Epidermal melanocyte (primary cell): Measurements from ENCODE around the gene TSFM.

Experiments
- DNase-seq: peaks from one replicate; pipeline ENCODE4 v3.0.0; 2011; ENCODE audit warnings: low spot score; ENCODE audit not compliant: insufficient read length

The TSFM gene

DNA sequence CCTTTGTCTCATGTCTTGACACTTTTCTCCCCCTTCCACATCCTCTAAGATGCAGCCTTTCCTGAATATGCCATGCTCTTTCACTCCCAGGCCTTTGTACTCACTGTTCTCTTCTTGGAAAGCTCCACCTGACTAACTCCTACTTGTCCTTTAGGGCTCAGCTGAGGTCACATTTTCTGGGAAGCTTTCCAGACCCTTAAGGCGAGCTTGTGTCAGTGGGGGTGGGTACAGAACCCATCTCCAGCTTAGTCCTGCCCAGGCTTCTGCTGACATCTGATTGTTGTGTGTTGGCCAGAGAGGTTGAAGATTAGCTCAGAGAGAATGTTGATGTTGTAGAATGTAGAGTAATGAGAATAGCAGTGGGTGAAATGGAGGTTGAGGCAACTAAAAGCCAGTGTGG is 2.9 kb upstream of the TSFM start:
- DNase-seq = no peak

DNA sequence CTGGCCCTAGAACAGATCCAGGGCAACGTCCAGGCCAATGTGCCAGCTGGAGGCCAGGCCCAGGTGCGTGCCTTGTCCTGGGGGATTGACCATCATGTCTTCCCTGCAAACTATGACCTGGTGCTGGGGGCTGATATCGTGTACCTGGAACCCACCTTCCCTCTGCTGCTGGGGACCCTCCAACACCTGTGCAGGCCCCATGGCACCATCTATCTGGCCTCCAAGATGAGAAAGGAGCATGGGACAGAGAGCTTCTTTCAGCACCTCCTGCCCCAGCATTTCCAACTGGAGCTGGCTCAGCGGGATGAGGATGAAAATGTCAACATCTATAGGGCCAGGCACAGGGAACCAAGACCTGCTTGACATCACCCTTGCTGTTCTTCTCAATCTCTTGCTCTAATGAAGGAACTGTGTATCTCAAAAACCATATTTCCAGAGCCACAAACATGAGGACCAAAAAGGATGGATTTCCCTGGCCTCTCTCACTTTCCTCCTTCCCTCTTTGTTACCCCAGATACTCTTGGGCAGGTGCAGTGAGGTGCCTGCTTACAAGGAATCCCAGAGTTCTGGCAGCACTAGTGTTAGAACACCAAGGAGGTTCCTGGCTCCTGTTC is 2.2 kb upstream of the TSFM start:
- no peak for DNase-seq

DNA sequence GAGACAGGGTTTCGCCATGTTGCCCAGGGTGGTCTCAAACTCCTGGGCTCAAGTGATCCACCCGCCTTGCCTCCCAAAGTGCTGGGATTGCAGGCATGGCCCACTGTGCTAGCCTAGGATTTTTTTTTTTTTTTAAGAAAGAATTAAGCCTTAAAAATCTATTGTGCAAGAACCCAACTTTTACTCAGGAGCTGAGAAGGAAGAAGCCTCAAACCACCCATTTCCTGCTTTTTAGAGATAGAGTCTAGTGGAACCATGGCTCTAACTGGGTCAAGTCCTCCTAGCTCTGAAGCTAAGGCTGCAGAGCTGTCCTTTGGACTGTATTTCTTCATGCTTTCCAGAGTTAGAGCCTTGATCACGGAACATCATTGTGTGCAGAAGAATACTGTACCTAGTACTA is 1.3 kb upstream of the TSFM start:
- no peak for DNase-seq

DNA sequence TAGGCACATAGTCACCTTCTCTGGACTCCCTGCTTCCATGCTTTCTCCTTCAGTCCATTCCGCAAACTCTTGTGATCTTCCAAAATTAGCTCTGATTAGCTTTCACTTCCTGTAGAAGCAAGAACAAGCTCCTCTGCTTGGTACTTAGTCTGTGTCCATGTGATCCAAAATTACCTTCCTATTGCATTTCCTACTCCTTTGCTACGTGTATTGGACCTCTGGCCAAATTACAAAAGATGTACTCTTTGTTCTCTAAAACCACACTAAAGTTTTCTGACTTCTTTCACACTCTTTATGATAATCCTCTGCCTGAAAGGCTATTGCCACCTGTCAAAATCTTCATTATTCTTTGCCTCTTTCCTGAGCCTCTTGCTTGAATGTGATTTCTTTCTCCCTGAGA is 786 bp upstream of the TSFM start:
- no peak for DNase-seq

DNA sequence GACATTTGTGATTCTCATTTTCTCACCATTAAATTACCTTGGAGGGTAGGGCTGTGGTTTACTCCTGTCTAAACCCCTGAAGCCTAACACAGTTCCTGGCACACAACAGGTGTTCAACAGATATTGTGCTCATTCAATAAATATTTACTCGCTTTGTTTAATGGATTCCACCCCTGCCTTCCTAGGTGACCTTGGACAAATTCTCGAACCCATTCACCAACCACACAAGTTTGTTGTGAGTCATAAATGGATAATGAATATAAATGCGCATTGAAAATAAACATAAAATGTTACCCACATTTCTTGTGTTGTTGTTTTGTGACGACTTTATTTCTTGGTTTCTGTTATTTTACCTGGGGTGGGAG is 362 bp upstream of the TSFM start:
- DNase-seq = no peak

DNA sequence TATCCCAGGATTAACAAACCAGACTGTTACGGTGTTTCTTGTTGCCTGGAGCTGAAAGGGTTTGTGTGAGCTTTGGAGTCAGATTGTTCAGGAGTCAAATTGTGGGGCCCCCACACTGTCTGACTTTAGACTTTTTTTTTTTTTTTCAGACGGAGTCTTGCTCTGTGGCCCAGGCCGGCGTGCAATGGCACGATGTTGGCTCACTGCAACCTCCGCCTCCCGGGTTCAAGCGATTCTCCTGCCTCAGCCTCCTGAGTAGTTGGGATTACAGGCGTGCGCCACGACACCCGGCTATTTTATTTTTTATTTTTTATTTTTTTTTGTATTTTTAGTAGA is 847 bp downstream of the TSFM start:
- DNase-seq = no peak

DNA sequence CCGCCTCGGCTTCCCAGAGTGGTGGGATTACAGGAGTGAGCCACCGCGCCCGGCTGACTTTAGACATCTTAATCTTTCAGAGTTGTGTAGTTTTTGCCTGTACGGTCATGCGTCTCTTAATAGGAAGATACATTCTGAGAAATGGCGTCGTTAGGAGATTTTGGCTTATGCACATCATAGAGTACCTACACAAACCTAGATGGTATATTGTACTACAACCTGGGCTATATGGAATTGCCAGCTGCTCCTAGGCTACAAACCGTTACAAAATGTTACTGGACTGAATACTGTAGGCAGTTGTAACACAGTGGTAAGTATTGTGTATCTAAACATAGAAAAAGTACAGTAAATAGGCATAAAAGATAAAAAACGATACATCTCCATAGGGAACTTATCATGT is 1.3 kb downstream of the TSFM start:
- DNase-seq = no peak

DNA sequence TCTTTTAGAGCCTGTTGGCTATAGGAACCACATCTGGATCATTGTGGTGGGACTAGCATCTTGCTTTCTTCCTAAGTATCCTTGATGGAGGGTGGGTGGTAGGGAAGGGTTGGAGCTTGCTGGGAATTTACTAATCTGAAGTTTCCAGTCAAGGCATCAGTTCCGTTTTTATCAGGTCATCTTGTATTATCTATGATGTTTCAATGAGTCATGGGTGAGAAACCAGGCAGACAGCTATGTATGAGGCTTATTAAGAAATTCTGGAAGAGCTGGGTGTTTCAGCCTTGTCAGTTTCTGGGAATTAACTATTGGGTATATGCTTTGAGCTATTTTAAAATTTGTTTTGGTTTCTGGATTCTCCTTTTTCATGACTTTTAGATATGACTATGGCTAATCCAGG is 11.3 kb downstream of the TSFM start:
- DNase-seq = no peak

DNA sequence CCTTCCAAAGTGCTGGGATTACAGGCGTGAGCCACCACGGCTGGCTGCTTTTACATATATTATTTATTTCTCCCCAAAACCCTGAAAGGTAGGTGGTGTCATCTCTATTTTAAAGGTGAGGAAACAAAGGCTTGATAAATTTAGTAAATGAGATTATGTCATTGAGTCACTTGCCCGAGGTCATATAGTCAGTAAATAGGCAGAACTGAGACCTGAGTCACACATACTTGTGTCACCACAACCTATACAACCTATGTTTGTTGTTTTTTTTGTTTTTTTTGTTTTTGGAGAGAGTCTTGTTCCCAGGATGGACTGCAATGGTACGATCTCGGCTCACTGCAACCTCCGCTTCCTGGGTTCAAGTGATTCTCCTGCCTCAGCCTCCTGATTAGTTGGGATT is 12.8 kb downstream of the TSFM start:
- DNase-seq = no peak

DNA sequence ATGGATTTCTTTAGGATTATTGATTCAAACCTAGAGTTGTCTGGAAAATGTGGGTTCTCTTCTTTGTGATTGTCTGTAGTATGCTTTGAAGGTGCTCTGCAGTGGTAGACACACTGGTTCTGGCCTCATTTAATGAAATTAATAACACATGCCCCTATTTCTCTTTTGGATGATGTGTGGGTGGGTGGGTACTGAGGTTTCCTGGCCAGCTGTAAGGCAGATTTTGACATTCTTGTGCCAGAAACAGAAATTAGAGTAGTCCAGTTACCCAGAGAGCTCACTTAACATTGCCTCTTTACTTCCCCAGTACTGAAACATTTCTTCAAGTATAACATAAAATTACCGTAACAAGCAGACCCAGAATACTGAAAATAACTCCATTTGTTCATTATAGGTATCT is 14.4 kb downstream of the TSFM start:
- DNase-seq = no peak

DNA sequence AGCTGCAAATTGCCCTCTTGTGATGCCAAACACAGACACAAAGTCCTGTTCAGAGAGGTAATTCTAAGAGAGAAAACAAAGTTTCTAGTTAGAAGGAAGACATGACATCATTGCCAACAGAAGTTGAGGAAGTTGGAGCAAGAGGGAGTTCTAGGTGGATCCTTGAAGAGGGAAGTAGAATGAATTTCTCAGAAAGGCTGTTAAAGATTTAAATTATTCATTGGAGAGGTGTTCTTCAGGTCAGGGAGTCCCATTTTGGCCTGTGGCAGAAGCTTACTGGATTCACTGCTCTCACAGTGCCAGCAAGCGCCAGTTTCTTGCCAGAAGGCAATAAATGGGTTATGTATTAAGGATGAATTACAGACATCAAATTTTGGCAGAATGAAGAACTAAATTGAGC is 15.3 kb downstream of the TSFM start:
- DNase-seq = no peak

DNA sequence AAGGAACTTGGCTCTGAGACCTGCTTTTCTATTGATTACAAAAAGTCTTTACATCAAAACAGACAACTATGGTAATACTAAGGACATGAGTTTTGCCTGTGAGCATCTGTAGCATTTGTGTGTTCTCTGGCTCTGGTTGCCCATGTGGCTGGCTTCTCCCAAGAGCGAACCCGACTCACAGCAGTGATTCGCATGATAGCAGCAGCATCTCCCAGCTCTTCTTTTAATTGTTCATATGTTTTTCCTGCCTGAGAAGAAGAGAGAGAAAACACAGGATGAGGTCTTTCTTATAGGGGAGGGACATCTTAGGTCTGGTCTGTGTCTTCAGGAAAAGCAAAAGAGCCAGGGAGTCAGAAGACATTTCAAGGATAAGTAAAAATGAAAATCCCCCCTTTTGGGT is 18.4 kb downstream of the TSFM start:
- no peak for DNase-seq

DNA sequence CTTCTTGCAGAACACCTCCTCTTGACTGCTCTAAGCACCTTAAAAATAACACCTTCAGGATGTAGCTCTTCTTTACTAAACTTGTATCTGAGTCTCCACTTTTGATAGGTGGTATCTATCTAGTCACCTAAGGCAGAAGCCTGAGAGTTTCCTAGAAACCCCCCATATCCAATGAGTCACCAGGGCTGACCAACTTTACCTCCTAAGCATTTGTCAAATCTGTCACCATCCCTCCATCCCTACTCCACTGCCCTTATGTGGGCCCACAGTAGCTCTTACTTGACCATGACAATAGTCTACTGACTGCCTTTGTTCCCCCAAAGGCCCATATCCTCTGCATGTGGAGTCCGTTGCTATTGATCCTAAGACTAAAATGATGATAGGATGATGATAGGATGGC is 20.0 kb downstream of the TSFM start:
- DNase-seq = no peak

DNA sequence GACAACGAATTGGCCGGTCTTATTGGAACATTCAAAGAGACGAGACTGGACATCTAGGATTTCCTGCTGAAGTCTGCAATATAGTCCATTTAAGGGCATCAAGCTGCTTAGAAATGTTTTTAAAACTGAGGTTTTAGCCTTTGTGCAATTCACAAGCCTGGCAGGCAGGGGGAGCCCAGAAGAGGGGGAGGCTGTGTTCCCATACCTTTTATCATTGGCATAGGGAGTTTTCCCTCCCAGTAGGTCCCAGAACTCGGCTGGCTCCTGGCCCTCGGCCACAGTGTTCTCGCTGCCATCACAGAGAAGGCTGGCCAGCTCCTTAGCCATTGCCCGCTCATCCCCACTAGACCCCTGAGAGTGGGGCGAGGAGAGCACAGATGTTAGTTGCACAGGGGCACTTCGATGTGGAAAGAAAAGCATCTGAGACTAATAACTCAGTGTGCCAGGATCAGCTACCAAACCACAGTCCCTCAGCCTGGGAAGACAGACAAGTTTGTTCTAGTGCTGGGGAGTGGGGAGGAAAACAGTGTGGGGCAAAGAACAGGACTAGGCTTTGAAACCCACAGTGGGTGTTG is 20.8 kb downstream of the TSFM start:
- DNase-seq = peak; percentile 48

DNA sequence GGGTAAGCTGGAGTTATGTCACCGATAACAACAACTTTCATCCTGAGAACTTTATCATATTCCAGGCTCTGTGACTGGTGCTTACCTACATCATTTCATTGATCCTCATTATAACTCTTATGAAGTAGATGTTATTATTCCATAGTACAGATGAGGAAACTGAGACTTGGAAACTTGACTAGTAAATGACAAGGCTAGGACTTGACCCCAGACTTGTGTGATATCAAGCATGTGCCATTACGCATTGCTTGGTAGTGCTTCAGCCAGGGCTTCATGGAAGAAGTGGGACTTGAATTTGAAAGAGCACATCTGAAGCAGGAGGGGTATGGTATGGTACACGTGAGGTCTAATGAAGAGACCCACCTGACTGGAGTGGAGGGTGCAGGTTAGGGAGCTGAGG is 24.1 kb downstream of the TSFM start:
- no peak for DNase-seq

DNA sequence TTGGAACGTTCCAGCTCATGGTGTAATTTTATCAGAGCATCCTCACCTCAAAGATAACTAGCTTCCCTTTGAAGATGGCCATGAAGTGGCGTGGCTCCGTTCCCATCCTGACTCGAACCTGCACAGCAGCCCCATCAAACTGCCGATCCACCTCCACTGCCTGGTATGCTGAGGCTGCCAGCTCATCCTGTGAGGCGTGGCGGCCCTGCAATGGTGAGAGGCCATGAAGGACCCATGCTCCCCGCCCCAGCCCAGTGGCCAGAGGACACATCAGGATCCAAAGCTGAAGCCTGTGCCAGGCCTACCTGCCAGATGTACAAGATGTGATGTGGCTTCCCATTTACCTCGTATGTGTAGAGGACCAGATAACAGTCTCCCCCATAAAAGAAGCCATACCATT is 24.7 kb downstream of the TSFM start:
- no peak for DNase-seq

DNA sequence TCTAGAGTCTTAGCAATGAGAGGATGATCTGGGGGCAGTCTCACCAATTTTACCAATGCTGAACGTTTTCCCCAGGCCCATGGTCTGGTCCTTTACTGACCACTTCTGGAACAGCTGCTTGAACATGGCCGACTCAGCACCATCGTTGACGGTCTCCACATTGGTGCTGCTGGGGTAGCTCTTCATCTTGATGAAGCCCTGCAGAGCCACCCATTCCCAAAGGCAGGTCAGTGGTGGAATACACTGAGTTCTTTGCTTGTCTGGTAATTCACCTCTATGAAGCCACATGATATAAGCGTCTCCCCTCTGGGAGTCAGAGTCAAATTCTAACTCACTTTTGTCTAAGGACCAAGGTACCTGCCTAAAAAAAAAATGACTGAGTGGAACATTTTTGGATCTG is 25.8 kb downstream of the TSFM start:
- DNase-seq = no peak

DNA sequence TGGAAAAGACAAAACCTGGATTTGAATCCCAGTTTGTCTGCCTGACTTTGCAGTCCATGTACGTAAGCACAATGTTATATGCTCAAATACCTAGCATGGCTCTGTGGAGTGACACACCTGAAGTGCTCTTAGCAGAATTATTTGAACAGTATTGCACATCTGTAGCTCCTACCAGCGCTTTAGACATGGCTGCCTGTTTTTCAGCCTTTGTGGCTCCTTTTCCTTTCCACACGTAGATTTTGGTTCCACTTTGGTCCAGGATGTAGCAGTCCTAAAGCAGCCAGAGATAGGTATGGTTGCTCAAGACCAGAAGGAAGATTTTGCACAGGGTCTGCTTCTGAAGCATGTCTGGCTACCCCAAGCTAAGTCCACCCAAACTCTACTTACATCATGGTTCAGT is 26.8 kb downstream of the TSFM start:
- DNase-seq = no peak

DNA sequence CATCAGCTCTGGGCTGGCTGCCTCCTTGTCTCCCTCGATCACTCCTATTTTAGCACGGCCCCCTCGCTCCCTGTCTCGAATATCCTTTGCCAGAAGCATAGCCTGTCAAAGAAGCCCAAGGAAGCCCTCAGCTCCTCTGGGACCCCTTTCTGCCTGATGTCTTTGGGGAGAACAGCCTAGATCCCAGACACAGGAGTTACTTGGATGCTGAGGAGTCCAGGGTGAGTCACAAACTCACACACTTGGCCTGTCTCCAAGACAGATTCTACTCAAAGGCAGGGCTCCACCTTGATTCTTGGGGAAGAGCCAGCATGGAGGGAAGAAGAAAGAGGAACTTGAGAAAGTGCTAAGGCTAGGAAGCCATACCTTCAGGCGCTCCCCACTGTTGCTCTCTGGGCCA is 27.9 kb downstream of the TSFM start:
- DNase-seq = no peak

DNA sequence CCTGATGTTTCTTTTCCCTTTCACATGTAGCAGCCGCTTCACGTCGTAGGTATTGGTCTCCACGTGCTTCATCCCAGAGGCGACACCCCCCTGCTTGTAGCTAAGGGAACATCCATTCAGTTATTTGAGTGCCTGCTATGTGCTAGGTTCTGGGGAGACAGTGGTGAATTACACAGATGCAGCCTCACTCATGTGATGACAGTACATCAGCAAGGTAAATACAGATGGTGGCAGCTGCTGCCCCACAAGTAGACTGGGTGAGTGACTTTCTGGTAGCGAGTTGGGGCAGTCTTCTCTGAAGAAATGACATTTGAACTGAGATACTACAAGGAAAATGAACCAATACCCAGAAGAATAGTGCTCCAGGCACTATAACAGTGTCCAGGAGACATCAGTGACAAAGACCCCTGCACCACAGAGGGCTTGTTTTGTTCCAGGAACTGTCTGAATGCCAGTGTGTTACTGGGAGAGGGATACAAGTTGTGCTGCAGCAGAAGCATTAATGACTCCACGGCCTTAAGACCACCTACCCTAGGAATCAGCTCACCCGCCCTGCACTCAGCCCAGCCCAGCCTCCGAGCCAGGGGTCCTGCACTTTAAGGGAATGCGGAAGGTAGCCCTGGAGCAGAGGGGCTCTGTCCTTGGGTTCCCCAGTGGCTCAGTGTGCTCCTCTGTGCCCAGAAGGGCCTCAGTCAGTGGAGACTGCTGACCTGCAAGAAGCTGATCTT is 28.6 kb downstream of the TSFM start:
- no peak for DNase-seq

DNA sequence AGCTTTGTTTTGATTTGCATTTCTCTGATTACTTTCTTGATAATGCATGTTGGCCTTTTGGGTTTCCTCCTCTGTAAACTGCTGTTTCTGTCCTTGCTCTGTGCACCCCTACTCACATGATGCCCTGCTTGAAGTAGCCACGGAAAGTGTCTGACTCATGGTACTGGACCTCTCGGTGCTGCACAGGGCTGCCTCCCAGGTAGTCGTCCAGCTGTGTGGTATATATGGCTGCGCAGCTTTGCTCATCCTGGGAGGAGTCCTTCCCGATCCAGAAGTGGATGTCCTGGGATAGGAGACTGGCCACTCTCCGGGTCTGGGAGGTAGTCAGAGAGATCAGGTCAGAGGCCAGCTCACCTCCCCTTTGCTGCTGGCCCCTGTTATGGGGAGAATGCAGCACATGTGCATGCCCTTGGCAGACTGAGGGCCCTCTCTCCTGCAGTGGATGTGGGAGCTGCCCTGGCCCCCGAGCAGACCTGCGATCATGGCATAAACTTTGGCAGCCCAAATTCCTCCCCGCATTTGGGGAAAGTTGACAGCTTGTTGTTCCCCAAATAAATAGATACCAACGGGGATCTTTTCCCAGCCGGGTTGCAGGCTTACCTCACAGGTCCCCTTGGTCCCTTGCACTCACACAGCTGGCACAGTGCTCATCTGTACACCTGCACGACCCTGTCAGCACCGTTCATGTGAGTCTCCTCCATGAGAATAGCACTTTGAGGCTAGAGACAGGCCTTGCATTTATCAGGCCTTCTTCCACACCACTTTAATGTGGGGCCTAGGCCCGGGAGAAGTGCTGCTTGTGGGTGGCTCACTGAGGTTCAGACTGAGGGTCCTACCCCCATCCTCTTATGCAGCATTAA is 30.8 kb downstream of the TSFM start:
- DNase-seq = no peak

DNA sequence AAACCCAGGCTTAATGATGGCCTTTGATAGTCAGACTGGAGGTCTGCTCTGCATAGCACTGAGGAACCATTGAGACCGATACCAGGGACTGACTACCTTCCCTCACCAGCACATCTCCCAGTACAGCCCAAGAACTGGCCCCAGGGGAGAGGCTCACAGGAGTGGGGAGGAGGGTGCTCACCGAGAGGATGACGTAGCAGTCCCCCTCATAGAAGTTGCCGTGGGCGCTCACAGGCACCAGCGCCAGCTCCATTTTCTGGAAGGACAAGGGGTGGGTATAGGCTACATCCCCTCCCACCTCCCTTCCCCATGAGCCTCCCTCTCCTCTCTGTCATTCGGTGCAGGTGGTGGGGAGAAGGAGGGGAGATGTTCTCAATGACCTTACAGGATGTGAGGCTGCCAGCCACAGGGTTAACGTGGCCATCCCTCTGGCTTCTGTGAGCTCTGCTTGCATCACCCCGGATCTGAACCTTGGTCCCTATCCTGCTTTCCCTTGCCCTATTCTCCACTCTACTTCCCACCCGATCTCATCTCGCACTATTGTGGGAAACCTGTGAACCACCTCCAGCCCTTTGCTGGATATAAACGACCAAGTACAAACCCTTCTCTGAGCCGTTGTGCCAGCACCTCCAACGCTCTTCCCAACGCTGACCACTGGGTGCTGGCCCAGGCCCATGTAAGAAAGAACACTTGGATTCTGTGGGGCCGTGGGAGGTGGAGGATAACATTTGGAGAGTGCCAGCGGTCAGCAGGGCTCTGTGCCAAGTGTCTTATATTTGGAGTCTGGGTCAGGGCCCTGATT is 31.6 kb downstream of the TSFM start:
- DNase-seq = no peak
